WERI-Rb-1 (cell line): ENCODE measurements around the gene LRRC34.

Experiments
- DNase-seq: peaks from one replicate; pipeline ENCODE4 v3.0.0-alpha.2; 2020
- H3K27ac ChIP-seq: fragments of 250-450 bp; sonication (Bioruptor Pico); 2 replicates; pipeline ENCODE4 v1.5.1; 2020; ENCODE audit warnings: mild to moderate bottlenecking, moderate library complexity
- H3K27me3 ChIP-seq: fragments of 250-450 bp; sonication (Bioruptor Pico); 2 replicates; pipeline ENCODE4 v1.5.1; 2021; ENCODE audit warnings: mild to moderate bottlenecking, low read depth, moderate library complexity; ENCODE audit not compliant: insufficient read depth, severe bottlenecking
- H3K36me3 ChIP-seq: fragments of 250-450 bp; sonication (Bioruptor Pico); 2 replicates; pipeline ENCODE4 v1.5.1; 2020; ENCODE audit warnings: mild to moderate bottlenecking, moderate library complexity
- H3K4me3 ChIP-seq: 2 replicates; pipeline ENCODE4 v1.5.1; 2011; ENCODE audit warnings: low read depth, mild to moderate bottlenecking, control low read depth, low read length
- H3K9me3 ChIP-seq: fragments of 250-450 bp; sonication (Bioruptor Pico); 2 replicates; pipeline ENCODE4 v1.5.1; 2021; ENCODE audit warnings: mild to moderate bottlenecking, moderate library complexity; ENCODE audit not compliant: severe bottlenecking
- CTCF ChIP-seq: IDR thresholded peaks from 2 replicates; pipeline ENCODE4 v1.5.1; 2011; ENCODE audit warnings: low read depth, mild to moderate bottlenecking, control low read depth, inconsistent platforms, low read length

LRRC34 gene

GRCh38 chr3:169838511-169839030, 25.9 kb upstream of the LRRC34 start:
- TF ChIP-seq CTCF, result no peak
- no peak for DNase-seq
- Histone ChIP-seq H3K4me3 (no peak overlapping the region), H3K9me3 (no peaks in the 10 kb centered on the region), H3K27ac (no peak overlapping the region), H3K36me3 (no peaks in the 10 kb centered on the region), H3K27me3 (no peaks in the 10 kb centered on the region)

- TF ChIP-seq CTCF, result no peak
Observed at GRCh38 chr3:169836942-169837275, 24.2 kb upstream of the LRRC34 start.

GRCh38 chr3:169836078-169836941, 23.6 kb upstream of the LRRC34 start:
- no peaks in the 10 kb centered on the region for H3K36me3 ChIP-seq
- no peaks in the 10 kb centered on the region for H3K9me3 ChIP-seq
- H3K4me3 ChIP-seq, result no peak overlapping the region
- no peak overlapping the region for H3K27ac ChIP-seq
- DNase-seq, result no peak
- H3K27me3 ChIP-seq, result no peaks in the 10 kb centered on the region
- TF ChIP-seq CTCF, result no peak

More at GRCh38 chr3:169836942-169837275, 24.2 kb upstream of the LRRC34 start:
- H3K36me3 ChIP-seq, result no peaks in the 10 kb centered on the region
- H3K27me3 ChIP-seq, result no peaks in the 10 kb centered on the region
- no peak overlapping the region for H3K4me3 ChIP-seq
- no peak overlapping the region for H3K27ac ChIP-seq
- H3K9me3 ChIP-seq, result no peaks in the 10 kb centered on the region
- DNase-seq, result no peak

- no peak overlapping the region for H3K27ac ChIP-seq
- no peak overlapping the region for H3K4me3 ChIP-seq
- no peaks in the 10 kb centered on the region for H3K9me3 ChIP-seq
- no peak for DNase-seq
- H3K36me3 ChIP-seq, result no peaks in the 10 kb centered on the region
- H3K27me3 ChIP-seq, result no peaks in the 10 kb centered on the region
- TF ChIP-seq CTCF, result no peak
Observed at GRCh38 chr3:169835533-169835932, 22.8 kb upstream of the LRRC34 start.

- Histone ChIP-seq H3K36me3 (no peaks in the 10 kb centered on the region), H3K27ac (no peak overlapping the region), H3K4me3 (no peak overlapping the region), H3K27me3 (no peaks in the 10 kb centered on the region), H3K9me3 (no peaks in the 10 kb centered on the region)
- no peak for DNase-seq
- TF ChIP-seq CTCF, result no peak
Observed at GRCh38 chr3:169827712-169828111, 15.0 kb upstream of the LRRC34 start.
